ENCODE data around the gene FER.
"Not testable (repeated sequence)": the region's sequence is repeated elsewhere in the genome, so short reads cannot be mapped to it uniquely, and the experiment has no call there.

FER gene

DNA sequence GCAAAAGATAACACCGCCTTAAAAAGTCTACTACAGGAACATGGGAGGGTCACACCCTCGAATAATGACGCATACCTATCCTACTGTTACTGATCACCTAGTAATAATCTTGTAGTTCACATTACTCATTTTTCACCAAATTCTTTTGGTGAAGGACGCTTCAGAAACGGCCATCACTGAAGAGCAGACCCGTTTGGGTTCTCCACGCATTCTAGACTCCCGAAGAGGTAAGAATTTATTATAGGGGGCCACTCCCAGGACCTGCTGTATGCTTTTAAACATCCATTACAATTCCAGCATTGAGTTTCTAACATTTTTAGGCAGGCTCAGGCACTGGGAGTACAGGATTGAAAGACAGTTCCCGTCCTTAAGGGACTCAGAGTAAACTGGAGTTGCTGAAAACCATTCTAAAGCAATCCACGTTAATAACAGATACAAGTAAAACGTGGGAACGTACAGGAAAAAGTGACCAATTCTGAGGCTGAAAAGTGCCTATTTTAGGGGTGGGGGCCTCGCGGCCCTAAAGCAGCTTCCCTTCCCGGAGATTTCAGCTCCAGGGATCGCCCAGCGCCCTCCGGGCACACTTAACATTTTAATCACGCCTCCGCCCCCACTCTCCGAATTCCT lies at the start of gene FER:
TSS of gene FER (plus strand) at position 124 of the 627 bp plus-strand sequence. CDS start 50,286 bp downstream, outside the sequence.
- DNase-seq, result no peak

- DNase-seq, result not testable (repeated sequence)
Observed at GRCh38 chr5:108700388-108700787, 47.3 kb upstream of the FER start.

DNA sequence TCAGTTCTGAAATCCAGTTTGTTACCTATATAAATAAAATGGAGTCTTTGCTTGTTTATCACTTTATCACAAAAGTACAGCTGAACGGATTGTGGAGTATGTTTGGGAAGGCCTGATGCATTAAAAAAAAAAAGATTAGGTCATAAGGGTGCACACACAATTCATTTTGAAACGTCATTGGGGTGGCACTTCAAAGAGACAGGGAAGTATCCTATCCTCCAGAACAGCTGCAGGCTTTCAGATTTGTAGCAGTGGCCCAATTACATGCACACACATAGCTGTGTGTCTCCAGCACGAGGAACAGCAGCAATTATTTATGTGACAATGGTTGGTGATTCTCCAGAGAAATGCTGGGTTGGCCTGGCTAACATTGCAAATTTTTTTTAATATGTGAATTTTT lies 46.8 kb upstream of the FER start:
- no peak for DNase-seq

- DNase-seq, result no peak
Observed at GRCh38 chr5:108702546-108702945, 45.2 kb upstream of the FER start.

GRCh38 chr5:108703313-108703712 lies 44.4 kb upstream of the FER start:
- no peak for DNase-seq

- DNase-seq, result no peak
Observed at GRCh38 chr5:108707141-108707540, 40.6 kb upstream of the FER start.

DNA sequence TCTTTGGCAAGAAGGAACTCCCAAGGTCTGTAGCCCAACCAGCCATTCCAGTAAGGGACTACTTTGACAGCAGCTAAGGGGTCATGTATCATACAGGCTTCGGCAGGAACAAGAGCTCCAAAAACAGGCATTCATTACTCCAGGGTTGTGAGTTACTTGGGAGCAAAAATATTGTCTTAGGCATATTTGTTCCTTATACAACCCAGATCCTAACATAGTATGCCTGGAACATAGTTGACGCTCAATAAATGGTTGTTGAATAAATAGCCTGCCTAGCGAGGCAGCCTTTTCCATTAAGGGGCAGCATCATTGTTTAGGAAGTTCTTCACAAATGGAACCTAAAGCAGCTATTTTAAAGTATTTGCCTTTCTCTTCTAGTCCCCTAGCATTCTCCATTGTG lies 35.8 kb upstream of the FER start:
- DNase-seq, result no peak

DNA sequence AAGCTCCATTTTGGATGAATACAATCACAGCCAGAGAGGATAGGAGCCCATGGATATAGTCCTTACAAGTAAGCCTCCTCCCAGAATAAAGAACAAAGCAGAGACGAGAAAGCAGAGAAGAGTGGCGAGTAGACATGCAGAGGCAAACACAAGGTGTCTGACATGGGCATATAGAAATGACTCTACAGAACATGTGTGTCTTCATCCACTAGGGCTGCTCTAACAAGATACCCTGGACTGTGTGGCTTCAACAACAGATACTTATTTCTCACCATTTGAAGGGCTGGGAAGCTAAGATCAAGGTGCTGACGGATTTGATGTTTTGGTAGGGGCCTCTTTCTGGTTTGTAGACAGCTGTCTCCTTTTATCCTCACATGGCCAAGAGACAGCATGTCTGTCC lies 32.3 kb upstream of the FER start:
- no peak for DNase-seq

DNA sequence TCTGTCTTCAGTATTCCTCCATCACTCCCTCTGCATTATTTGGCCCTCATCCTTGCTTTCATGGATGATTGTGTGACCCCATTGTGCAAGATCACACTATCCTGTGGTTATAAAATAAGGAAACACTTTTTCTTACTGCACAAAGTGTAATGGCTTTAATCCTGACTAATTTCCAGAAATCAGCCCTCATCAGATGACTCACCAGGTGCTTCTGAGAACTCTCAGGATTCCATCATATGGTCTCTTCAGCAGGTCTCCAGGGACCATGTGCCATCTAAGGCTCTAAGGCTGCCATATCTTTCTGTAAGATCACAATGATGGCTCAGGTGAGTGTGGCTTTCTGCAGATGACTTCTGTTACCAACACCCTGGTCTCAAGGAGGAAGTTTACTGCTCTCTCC lies 27.3 kb upstream of the FER start:
- DNase-seq, result no peak

GRCh38 chr5:108726446-108727235 lies 21.1 kb upstream of the FER start:
- DNase-seq, result no peak

DNA sequence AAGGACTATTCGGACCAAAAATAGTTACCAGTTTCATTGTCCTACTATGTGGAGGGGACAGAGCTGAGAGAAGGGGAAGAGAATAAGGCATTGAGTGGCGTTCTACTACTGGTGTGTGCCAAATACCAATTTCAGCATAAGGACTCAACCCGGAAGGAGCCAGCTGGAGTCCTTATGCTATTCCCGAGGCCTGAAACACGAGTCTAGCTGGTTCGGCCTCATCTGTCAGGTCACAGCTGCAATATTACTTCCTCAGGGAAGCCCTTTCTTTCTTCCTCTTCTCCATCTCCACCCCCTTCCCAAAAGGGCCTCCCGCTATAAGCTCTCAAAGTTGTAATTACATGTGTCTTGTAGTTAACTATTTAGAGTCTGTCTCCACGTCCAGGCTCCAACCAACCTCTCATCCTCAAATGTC lies 20.5 kb upstream of the FER start:
- no peak for DNase-seq

DNA sequence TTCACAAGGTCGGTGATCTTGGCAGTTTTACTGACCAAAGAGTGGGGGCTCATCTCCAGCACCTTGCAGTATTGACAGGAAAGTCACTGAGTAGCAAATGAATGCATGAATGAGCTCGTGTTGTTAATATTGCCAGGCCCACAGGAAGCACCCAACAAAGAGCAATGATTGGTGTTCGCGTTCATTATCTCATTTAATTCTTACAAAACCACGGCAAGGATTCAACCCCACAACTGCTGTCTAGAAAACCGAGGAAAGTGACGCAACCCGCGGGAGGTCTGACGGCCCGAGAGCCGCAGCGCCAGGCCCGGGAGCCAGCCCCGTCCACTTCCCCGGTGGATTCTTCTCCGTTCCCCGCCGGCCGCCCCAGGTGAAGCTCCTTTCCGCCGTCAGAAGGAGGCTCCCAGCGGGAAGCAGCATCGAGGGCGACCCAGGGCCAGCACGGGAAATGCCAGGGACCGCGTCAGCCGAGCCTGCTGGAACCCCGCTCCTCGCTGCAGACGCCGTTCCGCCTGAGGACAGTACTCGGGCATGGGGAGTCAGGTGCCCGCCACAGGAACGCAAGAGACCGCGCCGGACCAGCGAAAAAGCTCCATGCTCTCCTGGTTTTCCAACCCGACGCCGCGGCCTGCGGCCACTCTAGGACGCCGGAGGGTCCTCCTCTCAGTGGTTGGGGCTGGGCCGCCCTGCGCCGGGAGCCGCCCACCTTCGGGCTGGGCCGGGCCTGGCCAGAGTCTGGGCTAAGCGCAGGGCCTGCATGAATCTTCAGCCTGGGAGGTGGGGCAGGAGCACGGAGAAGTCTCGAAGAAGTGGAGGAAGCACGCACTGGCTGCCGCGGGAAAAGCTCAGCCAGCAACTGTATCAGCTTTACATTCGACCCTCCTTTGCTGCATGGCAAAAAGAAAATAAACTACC lies 19.8 kb upstream of the FER start:
- peak; percentile 62 for DNase-seq

DNA sequence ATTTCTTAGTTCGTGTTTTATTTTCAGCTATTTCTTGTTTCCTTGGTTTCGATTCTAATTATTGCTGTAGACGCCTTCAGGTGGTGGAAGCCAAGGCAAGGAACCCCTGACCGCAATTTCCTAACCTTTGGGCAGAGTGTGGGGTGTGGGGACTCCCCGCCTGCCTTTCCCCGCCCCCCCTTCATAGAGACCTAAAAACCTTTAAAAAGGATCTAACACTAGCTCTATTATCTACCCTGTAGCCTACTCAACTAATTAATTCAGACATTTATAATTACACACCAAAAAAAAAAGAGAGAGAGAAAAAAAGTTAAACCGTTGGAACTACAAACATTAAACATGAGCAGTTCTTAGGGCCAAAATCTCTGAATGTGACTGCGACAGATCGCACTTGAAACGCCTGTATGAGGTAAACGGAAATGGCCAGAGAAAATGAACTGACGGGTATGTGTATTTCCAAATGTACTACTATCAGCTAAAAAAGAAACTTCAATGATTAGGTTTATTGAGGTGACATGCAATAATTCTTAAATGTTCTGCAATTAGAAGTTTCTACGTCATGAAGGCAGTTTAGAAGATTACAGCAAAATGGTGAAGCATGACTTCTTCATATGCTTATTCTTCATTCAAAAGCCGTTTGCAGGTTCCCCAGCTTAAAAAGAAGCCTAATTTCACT lies 19.0 kb upstream of the FER start:
- DNase-seq, result no peak

GRCh38 chr5:108729242-108729615 lies 18.5 kb upstream of the FER start:
- no peak for DNase-seq

GRCh38 chr5:108730617-108731340 lies 16.9 kb upstream of the FER start:
- no peak for DNase-seq

GRCh38 chr5:108735790-108736189 lies 11.9 kb upstream of the FER start:
- DNase-seq, result no peak

- DNase-seq, result no peak
Observed at GRCh38 chr5:108736855-108737254, 10.8 kb upstream of the FER start.

DNA sequence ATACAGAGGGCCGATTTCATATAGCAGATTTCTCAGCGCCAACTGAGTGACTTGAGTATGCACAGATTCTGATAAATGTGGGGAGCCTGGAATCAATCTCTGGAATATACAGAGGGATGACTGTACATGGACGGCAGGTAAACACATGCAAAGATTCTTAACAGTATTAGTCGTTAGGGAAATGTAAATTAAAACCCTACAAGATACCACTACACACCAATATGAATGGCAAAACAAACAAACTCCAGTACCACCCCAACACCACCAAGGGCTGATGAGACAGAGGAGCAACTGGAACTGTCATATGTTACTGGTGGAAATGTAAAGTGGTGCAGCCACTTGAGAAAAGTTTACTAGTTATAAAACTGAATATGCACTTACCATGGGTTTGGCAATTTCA lies 8.3 kb upstream of the FER start:
- no peak for DNase-seq

DNA sequence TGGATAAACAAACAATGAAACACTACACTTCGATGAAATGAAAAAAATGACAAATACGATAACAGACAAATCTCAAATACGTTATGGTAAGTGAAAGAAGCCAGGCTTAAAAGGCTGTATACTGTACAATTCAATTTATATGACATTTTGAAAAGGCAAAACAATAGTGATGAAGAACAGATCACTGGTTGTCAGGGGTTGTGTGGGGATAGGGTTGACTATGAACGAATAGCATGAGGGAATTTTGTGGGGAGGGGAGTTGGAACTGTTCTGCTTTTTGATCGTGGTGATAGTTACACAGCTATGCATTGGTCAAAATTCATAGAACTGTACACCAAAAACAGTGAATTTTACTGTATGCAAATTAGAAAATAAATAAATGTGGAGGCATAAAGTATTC lies 7.8 kb upstream of the FER start:
- no peak for DNase-seq

- DNase-seq, result no peak
Observed at GRCh38 chr5:108743319-108743718, 4.4 kb upstream of the FER start.

DNA sequence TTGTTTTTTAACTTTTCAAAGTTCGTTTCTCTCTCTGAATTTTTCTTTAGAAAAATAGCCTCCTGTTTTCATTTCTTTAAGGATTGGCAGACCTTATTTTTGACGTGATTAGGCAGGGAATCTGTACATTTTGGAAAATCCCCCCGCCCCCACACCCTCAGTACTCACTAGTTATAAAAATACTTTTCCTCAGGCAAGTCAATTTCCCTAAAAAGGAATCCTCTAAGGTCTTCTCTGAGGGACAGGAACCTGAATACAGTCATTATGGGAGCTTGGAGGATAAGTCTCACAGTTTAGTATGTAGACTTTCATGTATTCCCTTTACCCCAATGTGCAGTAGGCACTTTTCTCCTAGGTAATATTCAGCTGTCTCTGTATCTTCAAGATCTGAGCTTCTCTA lies 3.9 kb upstream of the FER start:
- no peak for DNase-seq

- no peak for DNase-seq
Observed at GRCh38 chr5:108747111-108747773, 455 bp upstream of the FER start.
